NCI-H2227 treated with DMSO at 0.1 percent for 48 hours (cell line): ENCODE data around the gene SWT1.
"Not testable (repeated sequence)": the region's sequence is repeated elsewhere in the genome, so short reads cannot be mapped to it uniquely, and the experiment has no call there.

Source experiments
- DNase-seq: peaks from one replicate; lab custom pipeline; 2025; lab: John Stamatoyannopoulos, UW

Gene SWT1

GRCh38 chr1:185319139-185319475, 162.1 kb downstream of the SWT1 start:
- DNase-seq: no peak

GRCh38 chr1:185321104-185321503, 164.1 kb downstream of the SWT1 start:
- DNase-seq: not testable (repeated sequence)

- not testable (repeated sequence) for DNase-seq
Observed at GRCh38 chr1:185321653-185322221, 164.8 kb downstream of the SWT1 start.

GRCh38 chr1:185322636-185323035, 165.7 kb downstream of the SWT1 start:
- DNase-seq: no peak

- DNase-seq: no peak
Observed at GRCh38 chr1:185324118-185324517, 167.2 kb downstream of the SWT1 start.

GRCh38 chr1:185325413-185325812, 168.4 kb downstream of the SWT1 start:
- no peak for DNase-seq

GRCh38 chr1:185328255-185328654, 171.3 kb downstream of the SWT1 start:
- DNase-seq: no peak

GRCh38 chr1:185334182-185334581, 177.2 kb downstream of the SWT1 start:
- no peak for DNase-seq

GRCh38 chr1:185337246-185337645, 180.3 kb downstream of the SWT1 start:
- no peak for DNase-seq

GRCh38 chr1:185338719-185339622, 182.0 kb downstream of the SWT1 start:
- no peak for DNase-seq

GRCh38 chr1:185341196-185341781, 184.3 kb downstream of the SWT1 start:
- no peak for DNase-seq
